SIG-M5 (cell line): ENCODE data around the gene PKP2.
"Not testable (repeated sequence)": the region's sequence is repeated elsewhere in the genome, so short reads cannot be mapped to it uniquely, and the experiment has no call there.

Experiments used
- DNase-seq: peaks from one replicate; lab custom pipeline; 2025; lab: John Stamatoyannopoulos, UW

Gene PKP2

GRCh38 chr12:32895688-32896431 is 717 bp downstream of the PKP2 start:
- DNase-seq, result no peak

- DNase-seq, result no peak
Measured at GRCh38 chr12:32894566-32894965, 2.0 kb downstream of the PKP2 start.

- no peak for DNase-seq
Measured at GRCh38 chr12:32893458-32893857, 3.1 kb downstream of the PKP2 start.

GRCh38 chr12:32893043-32893442 is 3.5 kb downstream of the PKP2 start:
- no peak for DNase-seq

DNA sequence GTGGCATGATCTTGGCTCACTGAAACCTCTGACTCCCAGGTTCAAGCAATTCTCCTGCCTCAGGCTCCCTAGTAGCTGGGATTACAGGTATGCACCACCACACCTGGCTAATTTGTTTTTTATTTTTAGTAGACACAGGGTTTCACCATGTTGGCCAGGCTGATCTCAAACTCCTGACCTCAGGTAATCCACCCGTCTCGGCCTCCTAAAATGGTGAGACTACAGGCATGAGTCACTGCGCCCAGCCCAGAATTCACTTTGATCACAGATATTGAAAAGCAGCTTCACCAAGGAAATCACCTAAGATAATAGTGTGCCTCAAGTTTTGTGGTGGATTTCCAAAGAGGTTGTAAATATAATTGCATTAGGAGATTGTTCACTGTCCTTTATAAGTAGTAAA is 4.2 kb downstream of the PKP2 start:
- not testable (repeated sequence) for DNase-seq

DNA sequence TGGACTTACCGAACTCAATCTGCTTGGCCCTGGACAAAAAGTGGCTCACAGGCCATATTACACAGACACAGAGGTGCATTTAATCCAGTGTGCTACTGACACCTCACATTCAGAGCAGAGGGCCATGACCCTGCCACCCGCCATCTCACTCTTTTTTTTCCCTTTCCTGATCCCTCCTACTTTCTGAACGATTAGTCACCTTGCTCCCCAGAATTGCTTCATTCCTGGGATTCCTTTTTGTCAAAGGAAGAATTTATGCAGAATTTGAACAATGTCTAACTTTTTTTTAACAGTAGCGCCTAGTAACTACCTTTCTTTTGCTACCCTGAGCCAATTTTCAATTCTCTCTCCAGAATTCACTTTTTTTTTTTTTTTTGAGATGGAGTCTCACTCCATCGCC is 4.6 kb downstream of the PKP2 start:
- no peak for DNase-seq

GRCh38 chr12:32891526-32891925 is 5.1 kb downstream of the PKP2 start:
- DNase-seq, result no peak

DNA sequence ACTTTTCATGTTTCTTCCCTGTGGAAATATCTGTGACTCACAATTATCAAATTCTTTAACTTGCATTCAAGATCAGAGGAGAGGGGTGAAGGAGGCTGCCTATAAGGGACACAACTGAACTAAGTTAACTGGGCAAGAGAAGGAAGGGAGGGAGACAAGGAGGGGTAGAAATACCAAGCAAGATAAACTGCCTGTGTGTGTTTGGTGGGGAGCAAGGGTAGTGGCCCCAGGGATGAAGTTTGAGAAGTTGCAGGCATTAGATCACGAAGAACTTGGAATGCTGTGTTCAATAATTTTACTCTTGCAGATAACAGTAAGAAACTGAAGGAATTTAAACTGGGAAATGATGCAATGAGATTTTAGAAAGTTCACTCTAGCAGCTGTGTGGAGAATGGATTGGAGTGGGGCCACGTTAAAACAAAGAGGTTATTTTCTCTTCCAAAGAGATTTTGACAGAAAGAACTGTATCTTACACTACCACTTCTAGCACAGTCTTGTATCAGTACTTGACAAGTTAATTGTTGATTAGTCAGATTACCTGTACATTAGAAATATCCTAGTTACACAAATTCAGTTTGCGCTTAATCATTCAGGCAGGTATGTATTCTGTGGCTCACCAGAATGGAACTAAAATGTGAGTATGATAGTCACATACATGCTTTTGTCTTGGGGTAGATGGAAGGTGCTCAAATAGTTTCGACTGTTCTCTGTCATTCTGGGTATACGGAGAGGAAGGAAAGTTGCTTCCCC is 7.4 kb downstream of the PKP2 start:
- DNase-seq, result no peak

- no peak for DNase-seq
Measured at GRCh38 chr12:32887058-32887457, 9.5 kb downstream of the PKP2 start.

GRCh38 chr12:32885831-32886230 is 10.7 kb downstream of the PKP2 start:
- no peak for DNase-seq

GRCh38 chr12:32884962-32885361 is 11.6 kb downstream of the PKP2 start:
- DNase-seq, result no peak

GRCh38 chr12:32881702-32882101 is 14.9 kb downstream of the PKP2 start:
- DNase-seq, result no peak

DNA sequence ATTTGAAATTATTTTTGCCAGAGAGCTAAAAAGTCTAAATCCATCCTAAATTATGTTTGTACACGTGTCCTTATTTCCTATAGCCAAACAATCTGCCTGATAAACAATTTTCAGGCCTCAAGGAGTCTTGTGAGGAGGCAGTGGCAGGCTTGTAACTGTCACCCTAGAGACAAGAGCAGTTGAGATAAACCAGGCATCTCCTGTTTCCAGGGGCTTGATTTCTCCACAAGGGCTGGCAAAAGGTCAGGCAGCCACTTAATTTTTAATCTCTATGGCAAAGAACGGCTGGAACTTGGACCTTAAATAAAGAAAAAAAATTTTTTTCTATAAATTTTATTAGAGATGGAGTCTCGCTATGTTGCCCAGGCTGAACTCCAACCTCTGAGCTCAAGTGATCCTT is 15.5 kb downstream of the PKP2 start:
- no peak for DNase-seq

DNA sequence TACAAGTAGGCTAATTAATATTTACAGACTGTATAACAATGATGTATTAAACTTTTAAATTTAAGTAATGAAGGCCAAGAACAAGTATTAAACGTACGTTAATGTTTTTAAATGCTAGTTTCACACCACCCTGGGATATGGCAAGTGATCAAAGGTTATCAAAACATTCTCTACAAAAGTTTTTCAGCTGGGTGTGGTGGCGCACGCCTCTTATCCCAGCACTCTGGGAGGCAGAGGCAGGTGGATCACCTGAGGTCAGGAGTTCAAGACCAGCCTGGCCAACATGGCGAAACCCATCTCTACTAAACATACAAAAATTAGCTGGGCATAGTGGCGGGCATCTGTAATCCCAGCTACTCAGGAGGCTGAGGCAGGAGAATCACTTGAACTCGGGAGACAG is 17.5 kb downstream of the PKP2 start:
- DNase-seq, result not testable (repeated sequence)

DNA sequence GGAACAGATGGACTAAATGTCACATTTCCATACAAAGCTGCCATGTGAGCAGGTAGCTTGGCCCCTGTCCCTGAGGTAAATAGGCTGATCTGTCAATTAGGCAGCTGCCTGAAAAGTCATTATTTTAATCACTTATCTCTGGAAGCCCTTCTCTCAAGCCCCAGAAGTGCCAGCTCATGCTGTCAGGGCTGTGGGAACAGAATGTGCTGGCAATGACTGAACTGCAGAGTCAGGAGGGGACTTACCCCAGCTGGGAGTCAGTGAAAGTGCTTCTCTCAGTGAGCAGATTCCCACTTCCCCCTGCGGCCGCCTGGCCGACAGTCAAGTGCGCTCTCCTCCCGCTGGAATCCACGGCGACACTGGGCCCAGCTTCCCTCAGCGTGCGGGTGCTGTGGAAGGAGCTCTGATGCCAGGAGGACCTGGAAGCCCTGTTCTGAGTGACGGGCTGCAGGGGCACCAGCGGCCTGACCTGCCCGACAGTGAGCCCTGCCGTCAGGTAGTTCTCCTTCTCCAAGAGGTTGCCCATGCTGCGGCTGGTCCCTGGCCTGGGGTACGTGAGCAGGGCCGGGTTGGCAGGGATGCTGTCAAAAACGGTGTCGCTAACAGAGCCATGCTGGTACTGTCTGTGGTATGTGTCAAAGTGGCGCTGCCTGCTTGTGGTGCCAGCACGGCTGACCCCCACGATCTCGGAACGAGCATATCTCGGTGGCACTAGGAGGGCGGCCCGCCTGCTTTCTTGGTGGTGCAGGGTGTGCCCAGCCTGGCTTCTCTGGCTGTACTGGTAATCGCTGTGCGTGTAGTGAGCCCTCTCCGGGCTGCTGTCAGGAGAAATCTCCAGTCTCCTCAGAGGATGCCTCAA is 18.7 kb downstream of the PKP2 start:
- DNase-seq, result no peak

DNA sequence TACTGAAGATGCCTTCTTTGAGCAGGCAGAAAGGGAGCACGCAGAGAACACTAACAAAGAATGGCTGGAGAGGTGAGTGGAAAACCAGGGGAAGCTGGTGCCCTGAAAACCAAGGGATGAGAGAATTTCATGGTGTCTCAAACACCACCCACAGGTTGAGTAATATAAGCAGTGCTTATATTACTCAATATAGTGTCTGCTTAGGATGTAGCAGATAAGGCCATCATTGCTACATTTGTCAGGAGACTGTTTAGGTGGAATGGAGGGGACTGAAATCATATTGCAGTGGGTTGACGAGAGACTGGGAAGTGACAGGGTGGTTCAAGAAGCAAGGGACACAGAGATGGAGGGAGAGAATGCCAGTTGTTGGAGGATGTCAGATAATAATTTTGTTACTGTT is 20.6 kb downstream of the PKP2 start:
- no peak for DNase-seq

DNA sequence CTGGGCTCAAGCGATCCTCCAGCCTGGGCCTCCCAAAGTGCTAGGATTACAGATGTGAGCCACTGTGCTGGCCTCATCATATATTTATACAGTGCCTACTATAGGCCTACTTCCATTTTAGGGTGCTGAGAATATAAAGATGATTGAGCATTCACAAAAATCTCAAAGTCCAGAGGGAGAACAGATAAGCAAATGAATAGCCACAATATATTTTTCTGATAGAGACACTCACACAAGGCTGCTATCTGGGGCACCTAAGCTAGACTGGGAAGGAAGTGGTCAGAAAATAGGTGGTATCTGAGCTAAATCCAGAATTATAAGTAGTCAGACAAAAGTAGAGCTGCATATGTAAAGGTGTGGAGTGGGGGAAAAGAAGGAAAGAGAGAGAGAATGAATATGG is 21.6 kb downstream of the PKP2 start:
- DNase-seq, result no peak

DNA sequence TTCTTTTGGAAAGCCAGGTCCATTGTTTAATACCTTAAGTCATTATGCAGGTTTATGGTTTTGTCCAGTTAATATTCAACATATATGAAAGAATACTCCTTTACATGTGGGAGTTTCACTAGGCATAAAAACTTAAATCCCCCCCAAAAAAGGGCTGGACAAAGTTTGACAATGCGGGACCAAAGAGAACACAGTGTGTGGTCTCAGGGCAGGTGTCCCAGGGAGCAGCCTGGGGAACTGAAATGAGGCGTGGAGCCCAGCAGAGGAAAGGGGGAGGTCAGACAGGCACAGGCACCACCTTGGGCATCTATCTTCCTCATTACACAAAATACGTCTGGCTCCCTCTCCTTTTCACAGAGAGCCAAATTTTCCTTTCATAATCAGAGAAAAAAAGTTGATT is 22.5 kb downstream of the PKP2 start:
- DNase-seq, result no peak

DNA sequence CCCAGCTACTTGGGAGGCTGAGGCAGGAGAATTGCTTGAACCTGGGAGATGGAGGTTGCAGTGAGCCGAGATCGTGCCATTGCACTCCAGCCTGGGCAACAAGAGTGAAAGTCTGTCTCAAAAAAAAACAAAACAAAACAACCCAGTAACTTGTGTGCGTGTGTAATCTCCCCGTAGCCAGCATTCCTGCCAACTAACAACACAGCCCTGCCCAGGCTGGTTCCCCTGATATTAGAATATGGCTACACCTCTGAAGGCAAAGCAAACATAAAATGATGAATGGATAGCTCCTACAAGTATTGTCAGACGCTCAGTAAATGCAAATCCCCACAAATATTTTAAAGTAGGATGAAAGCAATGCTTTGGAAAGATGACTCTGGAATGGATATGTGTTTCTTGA is 24.2 kb downstream of the PKP2 start:
- DNase-seq, result not testable (repeated sequence)

DNA sequence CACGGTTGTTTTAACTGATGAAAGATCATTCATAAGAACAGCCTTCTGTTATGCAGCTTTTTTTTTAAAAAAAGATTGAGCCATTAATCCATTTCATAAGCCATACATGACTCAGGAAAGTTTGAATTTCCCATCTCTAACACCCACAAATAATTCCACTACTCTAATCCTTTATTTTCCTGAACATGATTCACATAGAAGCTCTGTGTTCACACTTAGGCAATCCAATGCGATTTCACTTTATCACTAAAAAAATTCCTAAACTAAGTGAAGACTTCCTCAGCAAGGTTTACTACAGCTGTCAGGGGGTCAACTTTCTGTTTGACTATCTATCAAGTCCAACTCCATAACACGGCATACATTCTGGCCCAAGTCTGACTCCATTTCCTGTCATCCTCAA is 25.9 kb downstream of the PKP2 start:
- DNase-seq, result no peak

DNA sequence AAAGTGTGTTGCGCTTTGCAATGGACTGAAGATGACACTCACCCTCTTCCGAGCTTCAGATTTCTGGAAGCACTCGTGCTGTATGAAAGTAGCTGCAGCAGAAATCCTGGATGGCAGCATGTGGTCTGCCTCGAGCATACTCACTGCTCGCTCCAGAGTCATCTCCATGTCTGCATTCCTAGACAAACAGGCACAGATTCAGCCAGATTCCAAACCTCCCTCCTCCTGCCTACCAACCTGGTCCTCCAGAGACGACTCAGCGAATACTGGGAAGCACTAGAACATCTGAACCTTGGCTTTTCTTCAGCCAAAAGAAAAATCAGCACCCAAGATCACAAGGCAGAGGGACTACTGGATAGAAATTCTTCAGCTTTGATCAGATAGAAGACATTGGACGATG is 27.7 kb downstream of the PKP2 start:
- no peak for DNase-seq

- no peak for DNase-seq
Measured at GRCh38 chr12:32864731-32865130, 31.8 kb downstream of the PKP2 start.

DNA sequence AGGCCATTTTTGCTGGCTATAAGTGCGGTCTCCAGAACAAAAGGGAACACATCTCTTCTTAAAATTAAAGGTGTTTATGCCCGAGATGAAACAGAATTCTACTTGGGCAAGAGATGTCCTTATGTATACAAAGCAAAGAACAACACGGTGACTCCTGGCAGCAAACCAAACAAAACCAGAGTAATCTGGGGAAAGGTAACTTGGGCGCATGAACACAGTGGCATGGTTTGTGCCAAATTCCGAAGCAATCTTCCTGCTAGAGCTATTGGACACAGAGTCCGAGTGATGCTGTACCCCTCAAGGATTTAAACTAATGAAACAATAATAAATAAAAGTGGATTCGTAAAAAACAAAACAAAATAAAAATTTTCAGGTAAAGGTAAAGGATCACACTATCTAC is 33.4 kb downstream of the PKP2 start:
- no peak for DNase-seq
